Measurements from ENCODE around the gene MRPL22. TPM values are rescaled to one million over a fixed set of nuclear protein-coding genes. Genes with fewer than 3 reads are reported as not detected.
A peak's percentile ranks its signal among the peaks of the same experiment; 100 is the strongest.

Gene MRPL22
- total and polyA plus RNA-seq, 2 donors (not counting 3 experiments of a cell fraction or from before 2014, with no cell fraction given), result 66.9 to 112 TPM

DNA sequence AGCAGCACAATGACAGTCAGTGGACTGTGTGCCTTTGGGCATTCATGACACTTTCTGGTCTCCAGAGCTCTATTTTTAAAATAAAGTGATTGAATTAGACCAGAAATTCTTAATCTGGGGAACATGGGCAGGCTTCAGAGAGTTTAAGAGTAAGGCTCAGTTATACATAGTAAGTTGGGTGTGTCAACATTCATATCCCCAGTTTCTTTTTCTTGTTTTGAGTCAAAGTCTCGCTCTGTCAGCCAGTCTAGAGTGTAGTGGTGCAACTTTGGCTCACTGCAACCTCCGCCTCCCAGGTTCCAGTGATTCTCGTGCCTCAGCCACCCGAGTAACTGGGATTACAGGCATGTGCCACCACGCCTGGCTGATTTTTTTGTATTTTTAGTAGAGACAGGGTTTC lies 59.0 kb downstream of the MRPL22 start:
- Histone ChIP-seq H3K4me2 (ENCODE audit: insufficient read depth, low read length) (no peak overlapping the region), H3K79me2 (ENCODE audit: control insufficient read depth, insufficient read depth, low read length) (no peaks in the 10 kb centered on the region), H3K36me3 (ENCODE audit: control insufficient read depth in 2 of 2, extremely low read depth in 1 of 2, insufficient read depth in 2 of 2, low read length in 2 of 2) (no peaks in the 10 kb centered on the region), H3K4me1 (ENCODE audit: control insufficient read depth, extremely low read depth, insufficient read depth, low read length) (peaks cover 15% of the 10 kb centered on the region), H4K20me1 (replicated peaks; ENCODE audit: control insufficient read depth, extremely low read depth, insufficient read depth, low read length) (no peaks in the 10 kb centered on the region), H3K27me3 (ENCODE audit: control insufficient read depth in 2 of 2, insufficient read depth in 2 of 2, low read length in 2 of 2) (no peaks in the 10 kb centered on the region), H3K9me1 (replicated peaks; ENCODE audit: control insufficient read depth, extremely low read depth, insufficient read depth, low read length) (no peaks in the 10 kb centered on the region), H2AFZ (ENCODE audit: low read depth, low read length) (no peak overlapping the region), H3K9me3 (replicated peaks; ENCODE audit: control insufficient read depth, insufficient read depth, low read length) (no peaks in the 10 kb centered on the region), H3K27ac (ENCODE audit: insufficient read depth, low read depth, low read length) (no peak overlapping the region), H3K9ac (replicated peaks; ENCODE audit: extremely low read depth, insufficient read depth, low read length) (no peak overlapping the region), H3K4me3 (replicated peaks in 1 of 3; ENCODE audit: insufficient read depth in 1 of 3, low read depth in 1 of 3, low read length in 3 of 3) (no peak overlapping the region)
- TF ChIP-seq MYC (IDR thresholded peaks at IDR 0.05; ENCODE audit: low read depth, low read length), result no peak
- no peak for TF ChIP-seq POLR2AphosphoS5 (IDR thresholded peaks at IDR 0.05; ENCODE audit: insufficient read depth, low read depth, low read length)
- no peak for TF ChIP-seq JUN (IDR thresholded peaks at IDR 0.05; ENCODE audit: borderline replicate concordance, insufficient read depth, insufficient read length, low read depth)
- TF ChIP-seq, protein P1, sequence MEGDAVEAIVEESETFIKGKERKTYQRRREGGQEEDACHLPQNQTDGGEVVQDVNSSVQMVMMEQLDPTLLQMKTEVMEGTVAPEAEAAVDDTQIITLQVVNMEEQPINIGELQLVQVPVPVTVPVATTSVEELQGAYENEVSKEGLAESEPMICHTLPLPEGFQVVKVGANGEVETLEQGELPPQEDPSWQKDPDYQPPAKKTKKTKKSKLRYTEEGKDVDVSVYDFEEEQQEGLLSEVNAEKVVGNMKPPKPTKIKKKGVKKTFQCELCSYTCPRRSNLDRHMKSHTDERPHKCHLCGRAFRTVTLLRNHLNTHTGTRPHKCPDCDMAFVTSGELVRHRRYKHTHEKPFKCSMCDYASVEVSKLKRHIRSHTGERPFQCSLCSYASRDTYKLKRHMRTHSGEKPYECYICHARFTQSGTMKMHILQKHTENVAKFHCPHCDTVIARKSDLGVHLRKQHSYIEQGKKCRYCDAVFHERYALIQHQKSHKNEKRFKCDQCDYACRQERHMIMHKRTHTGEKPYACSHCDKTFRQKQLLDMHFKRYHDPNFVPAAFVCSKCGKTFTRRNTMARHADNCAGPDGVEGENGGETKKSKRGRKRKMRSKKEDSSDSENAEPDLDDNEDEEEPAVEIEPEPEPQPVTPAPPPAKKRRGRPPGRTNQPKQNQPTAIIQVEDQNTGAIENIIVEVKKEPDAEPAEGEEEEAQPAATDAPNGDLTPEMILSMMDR (IDR thresholded peaks at IDR 0.05; ENCODE audit: extremely low read depth in 1 of 2, insufficient read depth in 1 of 2, low read depth in 1 of 2, low read length in 2 of 2), result no peak
- no peak for TF ChIP-seq FOS (IDR thresholded peaks at IDR 0.05; ENCODE audit: borderline replicate concordance, insufficient read depth, low read length)
- CTCF ChIA-PET, result interaction anchor here (1.2 to 2.2 kb wide), 2 partner anchors 27 to 29 kb away, joined by 3 to 7 read pairs; no protein-coding TSS in a partner anchor
- FAIRE-seq (no peak), DNase-seq (ENCODE audit: low read depth, low spot score) (no peak)
- dilution Hi-C loops (cut with MboI; ENCODE audit: extremely low pct_ligation_motif_present, low sequenced_read_pairs) (no loop called here), intact Hi-C loops (cut with micrococcal nuclease) (loop anchor here (5.0 kb wide), 2 partner anchors 82 to 713 kb away; no protein-coding TSS in a partner anchor)
- POLR2A ChIA-PET, result no interaction called here
- BruUV-seq (replicated peaks), result no TSS peak

DNA sequence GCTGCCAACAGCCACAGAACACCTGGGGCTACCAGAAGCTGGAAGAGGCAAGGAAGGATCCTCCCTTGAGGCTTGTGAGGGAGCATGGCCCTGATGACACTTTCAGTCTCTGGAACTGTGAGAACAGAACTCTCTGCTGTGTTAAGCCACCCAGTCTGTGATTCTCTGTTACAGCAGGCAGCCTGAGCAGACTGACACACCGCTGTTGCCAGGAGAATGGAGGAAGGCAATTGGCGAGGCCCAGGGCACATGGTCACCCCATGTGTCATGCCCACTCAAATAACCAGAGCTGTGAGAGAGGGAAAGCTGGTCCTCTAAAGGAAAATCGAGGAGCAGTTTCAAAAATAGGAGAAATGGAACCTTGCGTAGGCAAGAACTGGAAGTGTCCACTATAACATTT lies 60.6 kb downstream of the MRPL22 start:
- H3K27ac ChIP-seq (ENCODE audit: insufficient read depth, low read depth, low read length), result no peak overlapping the region
- no peak for FAIRE-seq
- no peak for DNase-seq (ENCODE audit: low read depth, low spot score)
- no peaks in the 10 kb centered on the region for H3K9me1 ChIP-seq (replicated peaks; ENCODE audit: control insufficient read depth, extremely low read depth, insufficient read depth, low read length)
- H4K20me1 ChIP-seq (replicated peaks; ENCODE audit: control insufficient read depth, extremely low read depth, insufficient read depth, low read length), result no peaks in the 10 kb centered on the region
- H3K36me3 ChIP-seq (ENCODE audit: control insufficient read depth in 2 of 2, extremely low read depth in 1 of 2, insufficient read depth in 2 of 2, low read length in 2 of 2), result no peaks in the 10 kb centered on the region
- TF ChIP-seq GATA2 (IDR thresholded peaks at IDR 0.05; ENCODE audit: insufficient read depth, insufficient read length, low read depth, low read length) (no peak), POLR2AphosphoS5 (IDR thresholded peaks at IDR 0.05; ENCODE audit: insufficient read depth, low read depth, low read length) (no peak), MYC (IDR thresholded peaks at IDR 0.05; ENCODE audit: low read depth, low read length) (no peak), FOS (IDR thresholded peaks at IDR 0.05; ENCODE audit: borderline replicate concordance, insufficient read depth, low read length) (no peak), POLR2A (IDR thresholded peaks at IDR 0.05; ENCODE audit: low read depth, low read length) (no peak), JUN (IDR thresholded peaks at IDR 0.05; ENCODE audit: borderline replicate concordance, insufficient read depth, insufficient read length, low read depth) (no peak)
- TF ChIP-seq, protein P2, sequence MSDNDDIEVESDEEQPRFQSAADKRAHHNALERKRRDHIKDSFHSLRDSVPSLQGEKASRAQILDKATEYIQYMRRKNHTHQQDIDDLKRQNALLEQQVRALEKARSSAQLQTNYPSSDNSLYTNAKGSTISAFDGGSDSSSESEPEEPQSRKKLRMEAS (IDR thresholded peaks at IDR 0.05; ENCODE audit: insufficient read depth, insufficient read length), result no peak
- TF ChIP-seq, protein P1 (IDR thresholded peaks at IDR 0.05; ENCODE audit: extremely low read depth in 1 of 2, insufficient read depth in 1 of 2, low read depth in 1 of 2, low read length in 2 of 2), result no peak
- dilution Hi-C loops (cut with MboI; ENCODE audit: extremely low pct_ligation_motif_present, low sequenced_read_pairs) (no loop called here), intact Hi-C loops (cut with micrococcal nuclease) (no loop called here)
- no peaks in the 10 kb centered on the region for H3K79me2 ChIP-seq (ENCODE audit: control insufficient read depth, insufficient read depth, low read length)
- H3K27me3 ChIP-seq (ENCODE audit: control insufficient read depth in 2 of 2, insufficient read depth in 2 of 2, low read length in 2 of 2), result no peaks in the 10 kb centered on the region
- H3K4me1 ChIP-seq (ENCODE audit: control insufficient read depth, extremely low read depth, insufficient read depth, low read length), result peaks cover 15% of the 10 kb centered on the region
- ChIA-PET POLR2A (no interaction called here), CTCF (interaction anchor here (3.9 kb wide), 1 partner anchor 29 kb away, joined by 127 read pairs; no protein-coding TSS in a partner anchor)
- no peak overlapping the region for H3K4me3 ChIP-seq (replicated peaks in 1 of 3; ENCODE audit: insufficient read depth in 1 of 3, low read depth in 1 of 3, low read length in 3 of 3)
- no peak overlapping the region for H3K9ac ChIP-seq (replicated peaks; ENCODE audit: extremely low read depth, insufficient read depth, low read length)
- BruUV-seq (replicated peaks), result no TSS peak
- H3K9me3 ChIP-seq (replicated peaks; ENCODE audit: control insufficient read depth, insufficient read depth, low read length), result no peaks in the 10 kb centered on the region
- peak overlapping the region; percentile 62 for H2AFZ ChIP-seq (ENCODE audit: low read depth, low read length)
- H3K4me2 ChIP-seq (ENCODE audit: insufficient read depth, low read length), result no peak overlapping the region

Measured in endothelial cell of umbilical vein (primary cell).